ENCODE data around the gene MANBA. TPM values are rescaled to one million over a fixed set of nuclear protein-coding genes. Genes with fewer than 3 reads are reported as not detected.

MANBA gene
- polyA plus RNA-seq, 4 donors: 19.1 to 20.7 (median 19.8) TPM

GRCh38 chr4:102599455-102599854 is 161.3 kb downstream of the MANBA start:
- no peak for DNase-seq (ENCODE audit: low read depth in 4 of 4, low spot score in 2 of 4)

GRCh38 chr4:102598762-102599374 is 161.9 kb downstream of the MANBA start:
- no peak for DNase-seq (ENCODE audit: low read depth in 4 of 4, low spot score in 2 of 4)

GRCh38 chr4:102598086-102598761 is 162.5 kb downstream of the MANBA start:
- no peak for DNase-seq (ENCODE audit: low read depth in 4 of 4, low spot score in 2 of 4)

GRCh38 chr4:102596532-102596931 is 164.2 kb downstream of the MANBA start:
- no peak for DNase-seq (ENCODE audit: low read depth in 4 of 4, low spot score in 2 of 4)

- DNase-seq (ENCODE audit: low read depth in 4 of 4, low spot score in 2 of 4): no peak
Observed at GRCh38 chr4:102594000-102594399, 166.8 kb downstream of the MANBA start.

GRCh38 chr4:102593147-102593546 is 167.6 kb downstream of the MANBA start:
- DNase-seq (ENCODE audit: low read depth in 4 of 4, low spot score in 2 of 4): no peak

- no peak for DNase-seq (ENCODE audit: low read depth in 4 of 4, low spot score in 2 of 4)
Observed at GRCh38 chr4:102592256-102592655, 168.5 kb downstream of the MANBA start.

- DNase-seq (ENCODE audit: low read depth in 4 of 4, low spot score in 2 of 4): no peak
Observed at GRCh38 chr4:102589743-102590142, 171.0 kb downstream of the MANBA start.

- DNase-seq (ENCODE audit: low read depth in 4 of 4, low spot score in 2 of 4): no peak
Observed at GRCh38 chr4:102586644-102587021, 174.1 kb downstream of the MANBA start.

GRCh38 chr4:102586002-102586643 is 174.6 kb downstream of the MANBA start:
- DNase-seq (ENCODE audit: low read depth in 4 of 4, low spot score in 2 of 4): no peak

- no peak for DNase-seq (ENCODE audit: low read depth in 4 of 4, low spot score in 2 of 4)
Observed at GRCh38 chr4:102585329-102585728, 175.4 kb downstream of the MANBA start.

GRCh38 chr4:102584091-102584490 is 176.7 kb downstream of the MANBA start:
- DNase-seq (ENCODE audit: low read depth in 4 of 4, low spot score in 2 of 4): no peak

Other genes starting within 250 kb of the MANBA start
- 100 to 1,000 TPM; 287 to 308 (median 291) TPM for gene UBE2D3, start 66.6 kb upstream of the MANBA start, polyA plus RNA-seq (ENCODE audit: insufficient read length in 4 of 4)
- 10 to 100 TPM; 39.5 to 57.1 (median 54.0) TPM for gene CISD2, start 108.0 kb upstream of the MANBA start, polyA plus RNA-seq (ENCODE audit: insufficient read length in 4 of 4)